HEK293 (cell line): ENCODE measurements around the gene LYPLA2.

Experiments used
- CTCF ChIP-seq: fragments of 450-650 bp; formaldehyde crosslinking; IDR thresholded peaks from 2 replicates; pipeline ENCODE4 v1.5.1; 2016; ENCODE audit warnings: missing biosample characterization, missing genetic modification characterization
- SALL2 ChIP-seq: fragments of 450-650 bp; formaldehyde crosslinking; IDR thresholded peaks from 2 replicates; pipeline ENCODE4 v1.5.0; 2017; ENCODE audit warnings: missing biosample characterization, mild to moderate bottlenecking, missing genetic modification characterization, borderline replicate concordance
- ZBTB26 ChIP-seq: fragments of 450-650 bp; formaldehyde crosslinking; optimal IDR thresholded peaks from 2 replicates; pipeline ENCODE3; 2016; ENCODE audit warnings: missing biosample characterization, mild to moderate bottlenecking, missing genetic modification characterization
- ZNF311 ChIP-seq: fragments of 450-650 bp; formaldehyde crosslinking; IDR thresholded peaks from 2 replicates; pipeline ENCODE4 v1.5.1; 2017; ENCODE audit warnings: missing biosample characterization, missing genetic modification characterization, borderline replicate concordance
- TF ChIP-seq, protein P1 (sequence below): fragments of 450-650 bp; formaldehyde crosslinking; IDR thresholded peaks from 2 replicates; pipeline ENCODE4 v1.5.1; 2016; ENCODE audit warnings: missing biosample characterization, missing genetic modification characterization

- no peak for TF ChIP-seq CTCF (tag by site-specific recombination)
- TF ChIP-seq, protein P1, sequence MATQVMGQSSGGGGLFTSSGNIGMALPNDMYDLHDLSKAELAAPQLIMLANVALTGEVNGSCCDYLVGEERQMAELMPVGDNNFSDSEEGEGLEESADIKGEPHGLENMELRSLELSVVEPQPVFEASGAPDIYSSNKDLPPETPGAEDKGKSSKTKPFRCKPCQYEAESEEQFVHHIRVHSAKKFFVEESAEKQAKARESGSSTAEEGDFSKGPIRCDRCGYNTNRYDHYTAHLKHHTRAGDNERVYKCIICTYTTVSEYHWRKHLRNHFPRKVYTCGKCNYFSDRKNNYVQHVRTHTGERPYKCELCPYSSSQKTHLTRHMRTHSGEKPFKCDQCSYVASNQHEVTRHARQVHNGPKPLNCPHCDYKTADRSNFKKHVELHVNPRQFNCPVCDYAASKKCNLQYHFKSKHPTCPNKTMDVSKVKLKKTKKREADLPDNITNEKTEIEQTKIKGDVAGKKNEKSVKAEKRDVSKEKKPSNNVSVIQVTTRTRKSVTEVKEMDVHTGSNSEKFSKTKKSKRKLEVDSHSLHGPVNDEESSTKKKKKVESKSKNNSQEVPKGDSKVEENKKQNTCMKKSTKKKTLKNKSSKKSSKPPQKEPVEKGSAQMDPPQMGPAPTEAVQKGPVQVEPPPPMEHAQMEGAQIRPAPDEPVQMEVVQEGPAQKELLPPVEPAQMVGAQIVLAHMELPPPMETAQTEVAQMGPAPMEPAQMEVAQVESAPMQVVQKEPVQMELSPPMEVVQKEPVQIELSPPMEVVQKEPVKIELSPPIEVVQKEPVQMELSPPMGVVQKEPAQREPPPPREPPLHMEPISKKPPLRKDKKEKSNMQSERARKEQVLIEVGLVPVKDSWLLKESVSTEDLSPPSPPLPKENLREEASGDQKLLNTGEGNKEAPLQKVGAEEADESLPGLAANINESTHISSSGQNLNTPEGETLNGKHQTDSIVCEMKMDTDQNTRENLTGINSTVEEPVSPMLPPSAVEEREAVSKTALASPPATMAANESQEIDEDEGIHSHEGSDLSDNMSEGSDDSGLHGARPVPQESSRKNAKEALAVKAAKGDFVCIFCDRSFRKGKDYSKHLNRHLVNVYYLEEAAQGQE (tag by site-specific recombination): no peak
- TF ChIP-seq ZBTB26: no peak
- no peak for TF ChIP-seq SALL2 (tag by site-specific recombination)
- no peak for TF ChIP-seq ZNF311 (tag by site-specific recombination)
Measured at GRCh38 chr1:23799570-23800399, 8.8 kb downstream of the LYPLA2 start.
